GM12878 (cell line): Measurements from ENCODE around the gene CPA2. TPM values are rescaled to one million over a fixed set of nuclear protein-coding genes. Genes with fewer than 3 reads are reported as not detected.

Source experiments
- ATAC-seq: fragments of 200-7000 bp; cut with Tn5 transposase; 3 replicates; pipeline ENCODE4 v1.9.1; 2020; ENCODE audit warnings: mild to moderate bottlenecking, moderate library complexity
- BruUV-seq: library from RNA; stranded (reverse); fragments of 400-500 nt; replicated peaks from 2 replicates; lab custom pipeline; 2021; lab: Mats Ljungman, UMichigan
- CTCF ChIA-PET: fragments of 300-600 bp; sonication (Branson Sonifier 250); formaldehyde crosslinking; extraction: SDS; loops from one replicate; lab custom pipeline; 2021; ENCODE audit warnings: inconsistent platforms; lab: Yijun Ruan, JAX
- POLR2A ChIA-PET: fragments of 350-600 bp; formaldehyde crosslinking; extraction: SDS; loops from one replicate; lab custom pipeline; 2021; ENCODE audit warnings: inconsistent platforms; lab: Charles Lee
- RAD21 ChIA-PET: fragments of 300-600 bp; sonication (Branson Sonifier 250); formaldehyde crosslinking; loops from one replicate; lab custom pipeline; 2023; ENCODE audit warnings: antibody characterized with exemption; ENCODE audit not compliant: unreplicated experiment; lab: Charles Lee
- SMC1A ChIA-PET: fragments of 300-600 bp; sonication (Branson Sonifier 250); formaldehyde crosslinking; loops from one replicate; lab custom pipeline; 2023; ENCODE audit not compliant: unreplicated experiment, uncharacterized antibody; lab: Charles Lee
- DNase-seq: peaks from one replicate; pipeline ENCODE4 v3.0.0-alpha.2; 2011; ENCODE audit warnings: low read depth, low spot score
- FAIRE-seq: peaks from 3 replicates; lab custom pipeline; 2011; peaks lifted over from hg19 to GRCh38; lab: Jason Lieb, UNC
- H2AFZ ChIP-seq: 2 replicates; pipeline ENCODE4 v1.6.0; 2011; ENCODE audit warnings: low read depth, low read length, control low read depth; ENCODE audit not compliant: control insufficient read depth
- H3K27ac ChIP-seq: 2 replicates; pipeline ENCODE4 v1.5.1; 2011; ENCODE audit warnings: control low read depth; ENCODE audit not compliant: control insufficient read depth, insufficient read depth
- H3K27me3 ChIP-seq, 2 experiments: replicated peaks in 1 of 2; 2 replicates each; pipeline versions ENCODE4 v1.6.0 to v1.6.1; 2011; ENCODE audit warnings: low read length in 1 of 2; ENCODE audit not compliant: control insufficient read depth in 2 of 2, insufficient read depth in 2 of 2
- H3K36me3 ChIP-seq, 2 experiments: 2 replicates each; pipeline ENCODE4 v1.5.1; 2011; ENCODE audit warnings: low read length in 1 of 2; ENCODE audit not compliant: control insufficient read depth in 2 of 2, insufficient read depth in 2 of 2
- H3K4me1 ChIP-seq: 2 replicates; pipeline ENCODE4 v1.6.1; 2011; ENCODE audit warnings: mild to moderate bottlenecking, low read length, moderate library complexity, mixed read lengths; ENCODE audit not compliant: control insufficient read depth, insufficient read depth
- H3K4me2 ChIP-seq: 2 replicates; pipeline ENCODE4 v1.6.0; 2011; ENCODE audit warnings: control low read depth; ENCODE audit not compliant: control insufficient read depth, insufficient read depth
- H3K4me3 ChIP-seq: fragments of 200-600 bp; sonication (generic); 2 replicates; pipeline ENCODE4 v1.5.1; 2016
- H3K79me2 ChIP-seq: 2 replicates; pipeline ENCODE4 v1.6.0; 2011; ENCODE audit warnings: low read length; ENCODE audit not compliant: control insufficient read depth, insufficient read depth
- H3K9ac ChIP-seq: 2 replicates; pipeline ENCODE4 v1.8.0; 2011; ENCODE audit warnings: low read length, control low read depth, mixed read lengths; ENCODE audit not compliant: control insufficient read depth, insufficient read depth
- H3K9me3 ChIP-seq: replicated peaks from 3 replicates; pipeline ENCODE4 v1.5.1; 2011; ENCODE audit warnings: mild to moderate bottlenecking, low read length; ENCODE audit not compliant: control insufficient read depth, insufficient read depth
- H4K20me1 ChIP-seq: 2 replicates; pipeline ENCODE4 v1.6.0; 2011; ENCODE audit not compliant: control insufficient read depth, insufficient read depth
- ATF7 ChIP-seq: fragments of 450-650 bp; IDR thresholded peaks from 2 replicates; pipeline ENCODE4 v1.6.1; 2016; ENCODE audit warnings: low read depth, mild to moderate bottlenecking
- BCL3 ChIP-seq: IDR thresholded peaks from 2 replicates; pipeline ENCODE4 v1.6.1; 2011; ENCODE audit warnings: borderline replicate concordance, low read depth, mild to moderate bottlenecking, moderate library complexity, low read length; ENCODE audit not compliant: insufficient read depth, poor library complexity, severe bottlenecking
- BMI1 ChIP-seq: fragments of 450-650 bp; IDR thresholded peaks from 2 replicates; pipeline ENCODE4 v1.6.1; 2016; ENCODE audit warnings: mild to moderate bottlenecking, moderate library complexity, borderline replicate concordance
- CBX3 ChIP-seq: fragments of 200-600 bp; sonication (generic); IDR thresholded peaks from 2 replicates; pipeline ENCODE4 v1.6.1; 2016; ENCODE audit warnings: low read depth, borderline replicate concordance
- CTCF ChIP-seq, 3 experiments: IDR thresholded peaks in 2 of 3; conservative IDR thresholded peaks in 1 of 3; 2 replicates each; pipeline ENCODE4 v1.5.1; 2011; ENCODE audit warnings: low read depth in 3 of 3, low read length in 3 of 3, mild to moderate bottlenecking in 3 of 3, control low read depth in 2 of 3, moderate library complexity in 2 of 3, inconsistent platforms in 1 of 3, mixed read lengths in 1 of 3; ENCODE audit not compliant: control insufficient read depth in 2 of 3, insufficient read depth in 1 of 3; ENCODE audit errors: extremely low read depth in 1 of 3
- EGR1 ChIP-seq, 2 experiments: IDR thresholded peaks; 1 replicate in 1 of 2; 2 replicates in 1 of 2; pipeline ENCODE4 v1.6.1; 2011 to 2012; ENCODE audit warnings: low read depth in 2 of 2, low read length in 2 of 2, borderline replicate concordance in 1 of 2, mild to moderate bottlenecking in 1 of 2, moderate library complexity in 1 of 2
- FOS ChIP-seq: IDR thresholded peaks from 3 replicates; pipeline ENCODE4 v1.6.1; 2011; ENCODE audit warnings: borderline replicate concordance; ENCODE audit not compliant: insufficient read length; ENCODE audit errors: extremely low read depth
- IKZF2 ChIP-seq, 2 experiments: fragments of 450-650 bp; IDR thresholded peaks; 2 replicates each; pipeline ENCODE4 v1.6.1; 2017; ENCODE audit warnings: mild to moderate bottlenecking in 2 of 2, moderate library complexity in 2 of 2
- IRF4 ChIP-seq: IDR thresholded peaks from 2 replicates; pipeline ENCODE4 v1.6.1; 2011; ENCODE audit warnings: low read depth, low read length
- JUNB ChIP-seq: IDR thresholded peaks from 2 replicates; pipeline ENCODE4 v1.6.1; 2016; ENCODE audit warnings: antibody characterized with exemption, mild to moderate bottlenecking
- NFYB ChIP-seq: IDR thresholded peaks from 2 replicates; pipeline ENCODE4 v1.6.1; 2011; ENCODE audit warnings: low read depth, mild to moderate bottlenecking, low read length, improper control_type of control experiment, moderate library complexity; ENCODE audit not compliant: insufficient read depth
- TARDBP ChIP-seq: IDR thresholded peaks from 2 replicates; pipeline ENCODE4 v1.6.1; 2016; ENCODE audit warnings: borderline replicate concordance
- ZBED1 ChIP-seq: IDR thresholded peaks from 2 replicates; pipeline ENCODE4 v1.6.1; 2016; ENCODE audit warnings: borderline replicate concordance
- WGBS: methylation state at CpG from one replicate; pipeline ENCODE4 v1.1.6; 2016; ENCODE audit warnings: low lambda C conversion rate; ENCODE audit not compliant: insufficient replicate concordance, insufficient coverage; ENCODE audit errors: missing lambda C conversion rate; 5-methylcytosine and 5-hydroxymethylcytosine counted together
- in situ Hi-C: fragments of 300-500 bp; cut with MboI; formaldehyde crosslinking; loops from 9 replicates; pipeline ENCODE4 v1.14.3; 2018; ENCODE audit warnings: mixed read lengths
- intact Hi-C: fragments of 100-400 bp; cut with micrococcal nuclease; formaldehyde crosslinking; loops from one replicate; pipeline ENCODE4 v1.14.2; 2022; ENCODE audit not compliant: unreplicated experiment
- polyA plus RNA-seq, 11 experiments: library from polyadenylated mRNA; depleted of rRNA in 4 of 11; unstranded in 6 of 11; stranded (reverse) in 5 of 11; fragments of >200 nt; fragmentation: Nextera tagmentation in 4 of 11; fragmentation: Illumina TruSeq in 1 of 11; extraction: Ambion mirVana in 4 of 11; extraction: Trizol in 1 of 11; gene quantifications; 1 replicate in 1 of 11; 2 replicates in 10 of 11; pipeline versions ENCODE4 v1.2.1 to v1.2.3, GENCODE V29; 2011 to 2016; ENCODE audit warnings: inconsistent platforms in 2 of 11, missing spikeins in 2 of 11, low read depth in 1 of 11
- total RNA-seq, 4 experiments: library from RNA; depleted of rRNA in 3 of 4; stranded (reverse); fragments of >200 nt in 3 of 4; fragmentation: Illumina TruSeq in 1 of 4; extraction: Trizol in 1 of 4; gene quantifications; 2 replicates each; pipeline versions ENCODE4 v1.2.1 to v1.2.3, GENCODE V29; 2013 to 2021
- TF ChIP-seq, protein P1 (sequence below): fragments of 450-650 bp; IDR thresholded peaks from 2 replicates; pipeline ENCODE4 v1.6.1; 2016; ENCODE audit warnings: mild to moderate bottlenecking, moderate library complexity, borderline replicate concordance
- TF ChIP-seq, protein P2 (sequence below): IDR thresholded peaks from 2 replicates; pipeline ENCODE4 v1.6.1; 2012; ENCODE audit warnings: low read depth, low read length, improper control_type of control experiment

The CPA2 gene
- total and polyA plus RNA-seq, 10 of the 15 experiments (the other 5 are each of a cell fraction or from before 2014, with no cell fraction given): 0.04 to 1.9 TPM; not detected in 8

DNA sequence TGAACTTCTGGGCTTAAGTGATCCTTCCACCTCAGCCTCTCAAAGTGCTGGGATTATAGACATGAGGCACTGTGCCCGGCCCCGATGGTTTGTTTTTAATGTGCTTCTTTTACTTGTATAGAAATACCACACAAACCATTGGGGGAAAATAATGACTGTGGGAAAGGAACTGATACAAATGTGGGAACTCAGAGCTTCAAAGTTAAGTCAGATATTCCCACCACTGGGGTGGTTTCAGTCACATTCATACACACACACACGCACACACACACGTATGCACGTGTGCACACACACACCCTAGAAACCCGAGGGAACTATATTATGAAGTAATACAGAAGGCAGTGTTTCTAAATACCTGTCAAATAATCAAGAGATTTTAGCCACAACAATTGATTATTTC lies 43.3 kb downstream of the CPA2 start:
- no peaks in the 10 kb centered on the region for H3K4me1 ChIP-seq
- DNase-seq (peak; percentile 79), ATAC-seq (peak; percentile 80), FAIRE-seq (no peak)
- H3K36me3 ChIP-seq: no peaks in the 10 kb centered on the region
- no peak overlapping the region for H3K4me2 ChIP-seq
- no peak overlapping the region for H3K27ac ChIP-seq
- no peaks in the 10 kb centered on the region for H3K79me2 ChIP-seq
- intact Hi-C loops: loop anchor here (1.0 to 5.0 kb wide), 2 partner anchors 41 to 68 kb away; no protein-coding TSS in a partner anchor
- H4K20me1 ChIP-seq: no peaks in the 10 kb centered on the region
- H3K9ac ChIP-seq: no peak overlapping the region
- H3K9me3 ChIP-seq: no peaks in the 10 kb centered on the region; the same call in 2 of the 3 replicates
- WGBS: 2% methylated on average over 6 of the region's 6 CpGs
- no peaks in the 10 kb centered on the region for H3K27me3 ChIP-seq
- RAD21 ChIA-PET: interaction anchor here (1.4 kb wide), 1 partner anchor 16 kb away, joined by 5 read pairs; the partner anchor contains the start of gene CPA4
- POLR2A ChIA-PET: interaction anchor here (1.5 kb wide), 1 partner anchor 31 kb away, joined by 6 read pairs; no protein-coding TSS in a partner anchor
- in situ Hi-C loops: no loop called here
- BruUV-seq: no TSS peak
- SMC1A ChIA-PET: interaction anchor here (0.9 to 1.8 kb wide), 8 partner anchors 11 to 83 kb away, joined by 3 to 6 read pairs (median 4); no protein-coding TSS in a partner anchor
- H2AFZ ChIP-seq: no peak overlapping the region
- CTCF ChIA-PET: no interaction called here
- H3K4me3 ChIP-seq: no peak overlapping the region
- TF ChIP-seq CTCF (IDR thresholded peaks at IDR 0.05 in 2 of 3, conservative IDR thresholded peaks at IDR 0.05 in 1 of 3; ENCODE audit: control insufficient read depth in 2 of 3, extremely low read depth in 1 of 3, insufficient read depth in 1 of 3, low read depth in 3 of 3, low read length in 3 of 3) (no peak), NFYB (no peak), JUNB (0 out of 2 replicates have a peak, but pooled peaks have one; percentile 30), IKZF2 (IDR thresholded peaks at IDR 0.05) (peak; percentile 66 to 78; a peak in 3 of 4 replicates), ZBED1 (peak; percentile 68; the same call in 1 of the 2 replicates), CBX3 (no peak), TARDBP (no peak), IRF4 (0 out of 2 replicates have a peak, but pooled peaks have one; percentile 53), FOS (no peak), ATF7 (peak; percentile 71), BCL3 (peak; percentile 99), BMI1 (no peak), EGR1 (IDR thresholded peaks at IDR 0.05; ENCODE audit: borderline replicate concordance in 1 of 2, low read depth in 2 of 2, low read length in 2 of 2) (no peak)
- TF ChIP-seq, protein P1, sequence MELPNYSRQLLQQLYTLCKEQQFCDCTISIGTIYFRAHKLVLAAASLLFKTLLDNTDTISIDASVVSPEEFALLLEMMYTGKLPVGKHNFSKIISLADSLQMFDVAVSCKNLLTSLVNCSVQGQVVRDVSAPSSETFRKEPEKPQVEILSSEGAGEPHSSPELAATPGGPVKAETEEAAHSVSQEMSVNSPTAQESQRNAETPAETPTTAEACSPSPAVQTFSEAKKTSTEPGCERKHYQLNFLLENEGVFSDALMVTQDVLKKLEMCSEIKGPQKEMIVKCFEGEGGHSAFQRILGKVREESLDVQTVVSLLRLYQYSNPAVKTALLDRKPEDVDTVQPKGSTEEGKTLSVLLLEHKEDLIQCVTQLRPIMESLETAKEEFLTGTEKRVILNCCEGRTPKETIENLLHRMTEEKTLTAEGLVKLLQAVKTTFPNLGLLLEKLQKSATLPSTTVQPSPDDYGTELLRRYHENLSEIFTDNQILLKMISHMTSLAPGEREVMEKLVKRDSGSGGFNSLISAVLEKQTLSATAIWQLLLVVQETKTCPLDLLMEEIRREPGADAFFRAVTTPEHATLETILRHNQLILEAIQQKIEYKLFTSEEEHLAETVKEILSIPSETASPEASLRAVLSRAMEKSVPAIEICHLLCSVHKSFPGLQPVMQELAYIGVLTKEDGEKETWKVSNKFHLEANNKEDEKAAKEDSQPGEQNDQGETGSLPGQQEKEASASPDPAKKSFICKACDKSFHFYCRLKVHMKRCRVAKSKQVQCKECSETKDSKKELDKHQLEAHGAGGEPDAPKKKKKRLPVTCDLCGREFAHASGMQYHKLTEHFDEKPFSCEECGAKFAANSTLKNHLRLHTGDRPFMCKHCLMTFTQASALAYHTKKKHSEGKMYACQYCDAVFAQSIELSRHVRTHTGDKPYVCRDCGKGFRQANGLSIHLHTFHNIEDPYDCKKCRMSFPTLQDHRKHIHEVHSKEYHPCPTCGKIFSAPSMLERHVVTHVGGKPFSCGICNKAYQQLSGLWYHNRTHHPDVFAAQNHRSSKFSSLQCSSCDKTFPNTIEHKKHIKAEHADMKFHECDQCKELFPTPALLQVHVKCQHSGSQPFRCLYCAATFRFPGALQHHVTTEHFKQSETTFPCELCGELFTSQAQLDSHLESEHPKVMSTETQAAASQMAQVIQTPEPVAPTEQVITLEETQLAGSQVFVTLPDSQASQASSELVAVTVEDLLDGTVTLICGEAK: no peak
- TF ChIP-seq, protein P2, sequence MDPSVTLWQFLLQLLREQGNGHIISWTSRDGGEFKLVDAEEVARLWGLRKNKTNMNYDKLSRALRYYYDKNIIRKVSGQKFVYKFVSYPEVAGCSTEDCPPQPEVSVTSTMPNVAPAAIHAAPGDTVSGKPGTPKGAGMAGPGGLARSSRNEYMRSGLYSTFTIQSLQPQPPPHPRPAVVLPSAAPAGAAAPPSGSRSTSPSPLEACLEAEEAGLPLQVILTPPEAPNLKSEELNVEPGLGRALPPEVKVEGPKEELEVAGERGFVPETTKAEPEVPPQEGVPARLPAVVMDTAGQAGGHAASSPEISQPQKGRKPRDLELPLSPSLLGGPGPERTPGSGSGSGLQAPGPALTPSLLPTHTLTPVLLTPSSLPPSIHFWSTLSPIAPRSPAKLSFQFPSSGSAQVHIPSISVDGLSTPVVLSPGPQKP: no peak
